Endothelial cell of umbilical vein (primary cell): ENCODE results near the gene SENP8.

Experiments
- CTCF ChIP-seq, 2 donors: IDR thresholded peaks; 1 replicate in 1 of 2; 2 replicates in 1 of 2; pipeline ENCODE4 v1.5.1; 2011; ENCODE audit warnings: low read length in 2 of 2, mild to moderate bottlenecking in 2 of 2, moderate library complexity in 2 of 2, control low read depth in 1 of 2, inconsistent platforms in 1 of 2, low read depth in 1 of 2; ENCODE audit not compliant: insufficient read depth in 1 of 2; ENCODE audit errors: extremely low read depth in 1 of 2
- EZH2 ChIP-seq: IDR thresholded peaks from 2 replicates; pipeline ENCODE4 v1.6.1; 2012; ENCODE audit warnings: borderline replicate concordance, low read depth, mild to moderate bottlenecking, moderate library complexity, low read length, inconsistent platforms; ENCODE audit not compliant: severe bottlenecking
- FOS ChIP-seq: IDR thresholded peaks from 2 replicates; pipeline ENCODE4 v1.6.1; 2011; ENCODE audit warnings: mild to moderate bottlenecking, low read length, moderate library complexity, borderline replicate concordance; ENCODE audit not compliant: insufficient read depth
- GATA2 ChIP-seq: IDR thresholded peaks from 2 replicates; pipeline ENCODE4 v1.7.0; 2011; ENCODE audit warnings: low read depth, mild to moderate bottlenecking, moderate library complexity, mixed read lengths, low read length; ENCODE audit not compliant: insufficient read length, insufficient read depth
- JUN ChIP-seq: IDR thresholded peaks from 2 replicates; pipeline ENCODE4 v1.6.1; 2011; ENCODE audit warnings: borderline replicate concordance, low read depth; ENCODE audit not compliant: insufficient read length, insufficient read depth
- MYC ChIP-seq: IDR thresholded peaks from one replicate; pipeline ENCODE4 v1.6.1; 2011; ENCODE audit warnings: mild to moderate bottlenecking, low read depth, low read length
- POLR2A ChIP-seq: IDR thresholded peaks from 2 replicates; pipeline ENCODE4 v1.6.1; 2012; ENCODE audit warnings: low read depth, mild to moderate bottlenecking, control low read depth, low read length
- POLR2AphosphoS5 ChIP-seq: IDR thresholded peaks from 2 replicates; pipeline ENCODE4 v1.6.1; 2012; ENCODE audit warnings: low read depth, mild to moderate bottlenecking, control low read depth, low read length, moderate library complexity; ENCODE audit not compliant: insufficient read depth

DNA sequence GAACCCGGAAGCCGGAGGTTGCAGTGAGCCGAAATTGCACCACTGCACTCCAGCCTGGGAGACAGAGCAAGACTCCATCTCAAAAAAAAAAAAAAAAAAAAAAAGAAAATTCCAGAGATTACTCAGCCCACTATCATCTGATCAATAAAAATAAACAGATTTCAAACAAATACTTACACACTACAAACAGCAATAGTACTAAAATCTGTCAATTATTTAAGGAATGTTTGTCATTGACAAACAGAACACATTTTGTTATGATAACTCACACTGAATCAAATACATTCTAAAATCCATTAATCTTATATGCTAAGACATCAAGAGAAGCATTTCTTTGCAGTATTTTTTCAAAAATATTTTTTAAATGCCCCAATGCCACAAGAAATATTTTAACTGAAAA is 7.8 kb upstream of the SENP8 start:
- TF ChIP-seq CTCF (IDR thresholded peaks at IDR 0.05; ENCODE audit: extremely low read depth in 1 of 2, insufficient read depth in 1 of 2, low read depth in 1 of 2, low read length in 2 of 2) (no peak), POLR2A (no peak), EZH2 (no peak), GATA2 (no peak), POLR2AphosphoS5 (no peak), FOS (no peak), JUN (no peak), MYC (no peak)
